D341Med (cell line): ENCODE data around the gene RAD51B.

ENCODE experiments used
- DNase-seq: peaks from one replicate; pipeline ENCODE4 v3.0.0; 2012; ENCODE audit warnings: low spot score

Gene RAD51B

GRCh38 chr14:68637106-68638021, 817.8 kb downstream of the RAD51B start:
- no peak for DNase-seq

- no peak for DNase-seq
Measured at GRCh38 chr14:68638141-68638999, 818.8 kb downstream of the RAD51B start.

- no peak for DNase-seq
Measured at GRCh38 chr14:68639000-68639757, 819.6 kb downstream of the RAD51B start.

GRCh38 chr14:68639758-68640574, 820.4 kb downstream of the RAD51B start:
- DNase-seq: no peak

GRCh38 chr14:68643673-68644072, 824.1 kb downstream of the RAD51B start:
- DNase-seq: no peak

GRCh38 chr14:68644101-68644500, 824.5 kb downstream of the RAD51B start:
- no peak for DNase-seq

- no peak for DNase-seq
Measured at GRCh38 chr14:68645371-68645770, 825.8 kb downstream of the RAD51B start.

DNA sequence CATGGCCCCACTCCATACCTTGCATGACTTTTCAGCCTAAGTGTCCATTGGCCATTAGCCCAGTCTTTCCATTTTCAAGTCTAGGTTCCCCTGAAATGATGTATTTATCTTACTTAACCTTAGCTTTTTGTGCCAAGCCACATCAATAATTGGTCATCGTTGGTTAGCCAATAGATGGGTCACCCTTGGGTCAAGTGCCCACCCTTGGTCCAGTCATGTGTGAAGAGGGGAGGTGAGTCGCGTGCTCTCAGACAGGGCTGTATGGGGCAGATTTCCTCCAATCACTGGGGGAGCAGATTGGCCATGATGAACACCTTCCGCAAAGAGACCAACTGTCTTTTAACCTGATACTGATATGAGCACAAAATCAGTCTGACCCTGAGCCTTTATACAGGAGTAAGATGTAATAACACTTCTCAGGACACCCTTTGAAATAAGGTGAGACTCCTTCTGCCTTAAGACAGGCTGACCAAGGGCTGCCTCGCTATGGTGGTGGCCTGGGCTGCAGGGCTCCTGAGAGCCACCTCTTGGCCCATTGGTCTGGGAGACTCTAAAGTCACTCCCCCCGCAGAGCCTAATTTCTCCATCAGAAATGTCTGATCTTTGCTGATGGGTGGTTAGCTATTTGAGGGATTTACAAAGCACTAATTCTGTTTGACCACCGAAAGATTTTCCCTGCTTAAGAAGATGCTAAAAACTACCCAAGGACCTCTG, 830.1 kb downstream of the RAD51B start:
- no peak for DNase-seq

DNA sequence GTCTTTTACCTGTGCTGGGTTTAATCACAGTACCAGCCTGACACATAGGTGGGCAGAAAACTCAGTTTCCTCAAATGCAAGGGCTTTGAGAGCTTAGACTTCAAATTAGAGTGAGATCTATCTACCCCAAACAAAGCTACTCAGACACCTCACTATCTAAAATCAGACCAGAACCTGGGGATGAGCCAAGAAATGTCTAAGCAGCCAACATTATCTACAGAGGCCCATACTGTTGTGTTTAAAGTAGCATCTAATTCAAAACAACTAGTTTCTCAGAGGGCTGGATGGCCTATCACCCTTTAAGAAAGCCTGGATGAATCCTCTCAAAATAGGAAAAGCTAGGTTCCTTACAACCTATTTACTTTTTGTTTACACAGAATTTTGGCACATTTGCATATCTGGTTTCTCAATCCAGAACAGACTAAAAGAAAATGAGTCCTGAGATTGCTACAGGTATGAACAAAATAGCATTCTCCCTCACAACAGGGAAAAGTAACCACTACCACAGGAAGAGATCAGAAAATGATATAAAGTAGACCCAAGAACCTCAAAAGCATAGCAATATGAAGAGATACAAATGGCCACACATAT, 830.9 kb downstream of the RAD51B start:
- no peak for DNase-seq

GRCh38 chr14:68651075-68651474, 831.5 kb downstream of the RAD51B start:
- DNase-seq: no peak

GRCh38 chr14:68651652-68652432, 832.3 kb downstream of the RAD51B start:
- DNase-seq: no peak

GRCh38 chr14:68652433-68652690, 832.8 kb downstream of the RAD51B start:
- no peak for DNase-seq

DNA sequence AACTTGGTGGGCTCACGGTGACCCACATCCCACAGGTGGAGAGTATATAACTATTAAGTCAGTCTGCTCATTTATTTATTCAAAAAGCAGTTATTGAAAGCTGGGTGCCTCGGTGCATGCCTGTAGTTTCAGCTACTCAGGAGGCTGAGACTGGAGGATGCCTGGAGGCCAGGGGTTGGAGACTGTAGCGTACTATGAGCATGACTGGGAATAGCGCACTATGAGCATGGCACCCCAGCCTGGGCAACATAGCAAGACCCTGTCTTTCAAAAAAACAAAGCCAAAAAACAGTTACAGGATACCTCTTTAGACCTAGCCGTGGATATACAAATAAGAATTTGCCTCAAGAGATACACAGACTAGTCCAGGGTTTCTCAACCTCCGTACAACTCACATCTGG, 833.5 kb downstream of the RAD51B start:
- no peak for DNase-seq

GRCh38 chr14:68653804-68654203, 834.2 kb downstream of the RAD51B start:
- no peak for DNase-seq

DNA sequence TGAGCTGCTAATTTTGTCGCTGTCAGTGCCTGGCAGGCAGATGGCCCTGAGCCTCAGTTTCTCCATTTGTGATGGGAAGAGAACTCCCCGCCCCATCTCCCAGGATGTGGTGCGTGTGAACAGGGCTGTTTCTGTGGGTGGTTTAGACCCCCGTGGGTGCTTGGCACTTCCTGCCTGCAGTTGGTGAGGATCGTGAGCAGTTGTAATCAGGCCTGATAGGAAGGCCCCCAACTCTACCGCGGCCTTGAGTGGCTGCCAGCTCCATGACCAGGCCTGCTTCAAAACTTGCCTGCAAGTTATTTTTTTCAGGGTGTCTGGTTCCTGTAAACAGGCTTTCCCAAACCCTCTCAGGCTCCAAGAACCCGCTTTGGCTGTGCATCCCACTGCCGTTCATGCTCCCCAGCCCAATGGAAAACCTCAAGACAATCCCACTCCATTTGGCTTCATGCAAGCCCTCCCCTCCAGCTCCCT, 834.9 kb downstream of the RAD51B start:
- DNase-seq: no peak

DNA sequence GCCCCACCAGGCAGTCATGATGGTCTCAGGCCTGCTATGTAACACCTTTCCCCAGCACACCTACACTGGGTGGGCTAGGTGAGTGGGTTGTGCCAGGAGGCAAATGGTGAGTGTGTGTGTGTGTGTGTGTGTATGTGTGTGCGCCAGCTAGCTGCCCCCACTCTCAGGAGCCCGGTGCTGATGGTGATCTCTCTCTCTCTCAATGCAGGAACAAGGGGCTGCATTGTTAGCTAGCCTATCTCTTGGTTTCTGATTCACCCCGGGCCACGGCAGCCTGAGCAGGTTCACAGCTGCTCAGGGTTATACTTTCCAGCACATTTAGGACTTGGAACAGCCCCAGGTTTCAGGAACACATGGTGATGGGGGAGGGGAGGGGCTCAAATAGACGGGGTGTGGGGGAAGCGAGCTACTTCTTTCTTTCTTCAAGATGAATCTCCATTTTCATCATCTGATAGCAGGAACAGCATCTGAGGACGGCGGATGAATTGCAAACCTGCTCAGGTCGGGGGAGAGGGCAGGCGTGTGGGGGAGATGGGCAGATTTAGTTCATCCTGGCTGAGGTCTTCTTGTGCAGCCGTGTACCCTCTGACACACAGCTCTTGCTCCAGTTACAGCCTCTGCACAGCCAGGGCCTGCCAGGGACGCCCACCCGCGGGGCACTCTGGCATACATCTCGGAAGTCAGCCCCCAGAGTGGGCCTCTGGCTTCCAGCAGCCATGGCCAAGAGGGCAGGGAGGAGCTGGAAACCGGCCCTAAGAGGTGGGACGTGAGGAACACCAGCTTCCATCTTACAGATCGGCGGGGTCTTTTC, 835.6 kb downstream of the RAD51B start:
- no peak for DNase-seq

DNA sequence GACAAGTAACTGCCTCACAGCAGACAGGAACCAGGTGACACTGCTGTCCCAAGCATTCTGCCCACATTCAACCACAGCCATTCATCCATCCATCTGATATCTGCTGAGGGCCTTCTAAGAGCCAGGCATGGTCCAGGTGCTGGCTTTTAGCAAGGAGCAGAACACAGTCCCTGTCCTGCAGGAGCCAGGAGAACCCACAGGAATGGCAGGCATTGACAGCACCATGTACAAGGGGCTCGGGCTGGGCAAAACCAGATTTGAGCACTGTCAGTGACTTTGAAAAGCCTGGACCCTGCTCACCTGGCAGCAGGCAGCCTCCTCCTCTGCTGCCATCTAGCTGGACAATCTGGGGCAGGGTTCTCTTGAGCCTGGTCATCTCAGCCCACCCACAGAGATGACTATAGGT, 836.3 kb downstream of the RAD51B start:
- DNase-seq: no peak

- DNase-seq: no peak
Measured at GRCh38 chr14:68656452-68656851, 836.9 kb downstream of the RAD51B start.
